H1 (cell line): Measurements from ENCODE around the gene WASF3. TPM values are rescaled to one million over a fixed set of nuclear protein-coding genes. Genes with fewer than 3 reads are reported as not detected.

Source experiments
- CTCF ChIA-PET: fragments of 300-600 bp; sonication (Branson Sonifier 250); formaldehyde crosslinking; loops from one replicate; lab custom pipeline; 2021; ENCODE audit not compliant: partially characterized antibody; lab: Charles Lee
- POLR2A ChIA-PET: fragments of 300-600 bp; sonication (Branson Sonifier 250); formaldehyde crosslinking; loops from one replicate; lab custom pipeline; 2021; ENCODE audit warnings: inconsistent platforms; ENCODE audit not compliant: partially characterized antibody; lab: Charles Lee
- DNase-seq, 2 experiments: peaks; one replicate each; pipeline versions ENCODE4 v3.0.0 to v3.0.0-alpha.2; 2010 to 2022; ENCODE audit warnings: low spot score in 2 of 2, low read depth in 1 of 2, mixed read lengths in 1 of 2
- FAIRE-seq: peaks from 2 replicates; lab custom pipeline; 2011; peaks lifted over from hg19 to GRCh38; lab: Jason Lieb, UNC
- H2AFZ ChIP-seq: 2 replicates; pipeline ENCODE4 v1.8.1; 2012; ENCODE audit warnings: low read length, inconsistent platforms
- H2AK5ac ChIP-seq: 2 replicates; pipeline ENCODE4 v1.6.1; 2013; ENCODE audit warnings: low read depth, low read length
- H2BK120ac ChIP-seq: replicated peaks from 2 replicates; pipeline ENCODE3; 2013; ENCODE audit warnings: low read depth, low read length, inconsistent platforms
- H2BK12ac ChIP-seq: 2 replicates; pipeline ENCODE4 v1.6.1; 2013; ENCODE audit warnings: low read depth, low read length
- H2BK15ac ChIP-seq: 2 replicates; pipeline ENCODE4 v1.6.1; 2013; ENCODE audit warnings: low read length
- H2BK20ac ChIP-seq: 2 replicates; pipeline ENCODE4 v1.6.1; 2013; ENCODE audit warnings: low read length
- H2BK5ac ChIP-seq: 2 replicates; pipeline ENCODE4 v1.6.1; 2013; ENCODE audit warnings: low read depth, low read length
- H3K14ac ChIP-seq: 2 replicates; pipeline ENCODE4 v1.6.1; 2013; ENCODE audit warnings: inconsistent platforms; ENCODE audit not compliant: insufficient read length
- H3K18ac ChIP-seq: 2 replicates; pipeline ENCODE4 v1.6.1; 2013; ENCODE audit warnings: low read length; ENCODE audit errors: extremely low read depth
- H3K23ac ChIP-seq: 2 replicates; pipeline ENCODE4 v1.6.1; 2013; ENCODE audit warnings: inconsistent platforms; ENCODE audit not compliant: insufficient read length
- H3K23me2 ChIP-seq: 2 replicates; pipeline ENCODE4 v1.6.1; 2013; ENCODE audit warnings: low read depth, low read length
- H3K27ac ChIP-seq: 2 replicates; pipeline ENCODE4 v1.6.1; 2011; ENCODE audit warnings: low read depth, low read length, inconsistent platforms
- H3K27me3 ChIP-seq, 4 experiments: replicated peaks in 1 of 4; 1 replicate in 1 of 4; 2 replicates in 3 of 4; pipeline versions ENCODE4 v1.6.1 to v1.8.1; 2011 to 2013; ENCODE audit warnings: low read length in 3 of 4, mild to moderate bottlenecking in 3 of 4, inconsistent platforms in 2 of 4, mixed read lengths in 2 of 4, moderate library complexity in 1 of 4; ENCODE audit not compliant: control insufficient read depth in 3 of 4, insufficient read depth in 3 of 4; ENCODE audit errors: extremely low read depth in 1 of 4
- H3K36me3 ChIP-seq, 4 experiments: 2 replicates each; pipeline versions ENCODE4 v1.6.1 to v1.8.1; 2011 to 2013; ENCODE audit warnings: mild to moderate bottlenecking in 4 of 4, low read length in 3 of 4, moderate library complexity in 2 of 4, control low read depth in 1 of 4, inconsistent platforms in 1 of 4; ENCODE audit not compliant: insufficient read depth in 4 of 4, control insufficient read depth in 2 of 4
- H3K4ac ChIP-seq: replicated peaks from 2 replicates; pipeline ENCODE3; 2013; ENCODE audit warnings: low read length, low read depth, mixed read lengths, inconsistent platforms; ENCODE audit not compliant: insufficient read length
- H3K4me1 ChIP-seq, 4 experiments: replicated peaks in 1 of 4; 1 replicate in 1 of 4; 2 replicates in 3 of 4; pipeline versions ENCODE4 v1.6.1 to v1.8.1; 2011 to 2013; ENCODE audit warnings: low read length in 3 of 4, inconsistent platforms in 2 of 4, mixed read lengths in 1 of 4; ENCODE audit not compliant: insufficient read depth in 4 of 4, control insufficient read depth in 3 of 4
- H3K4me2 ChIP-seq, 2 experiments: 2 replicates each; pipeline versions ENCODE4 v1.6.1 to v1.8.1; 2011 to 2013; ENCODE audit warnings: low read depth in 2 of 2, low read length in 2 of 2, control low read depth in 1 of 2, inconsistent platforms in 1 of 2, mild to moderate bottlenecking in 1 of 2; ENCODE audit not compliant: insufficient read depth in 1 of 2
- H3K4me3 ChIP-seq, 4 experiments: fragments of 200-600, 300-600 bp in 1 of 4; sonication (generic), shearing (Covaris generic), sonication (Bioruptor Twin) in 1 of 4; 2 replicates each; pipeline versions ENCODE4 v1.5.1 to v1.8.1; 2011 to 2016; ENCODE audit warnings: low read length in 4 of 4, low read depth in 3 of 4, control low read depth in 2 of 4, inconsistent platforms in 2 of 4, mild to moderate bottlenecking in 2 of 4, mixed read lengths in 1 of 4, moderate library complexity in 1 of 4; ENCODE audit not compliant: insufficient read depth in 2 of 4; ENCODE audit errors: extremely low read depth in 1 of 4
- H3K56ac ChIP-seq: replicated peaks from 2 replicates; pipeline ENCODE3; 2013; ENCODE audit warnings: low read depth, mild to moderate bottlenecking, mixed read lengths, low read length, inconsistent platforms; ENCODE audit not compliant: insufficient read length
- H3K79me1 ChIP-seq: 2 replicates; pipeline ENCODE4 v1.6.1; 2013; ENCODE audit warnings: low read depth, low read length, control low read depth
- H3K79me2 ChIP-seq, 2 experiments: 2 replicates each; pipeline versions ENCODE4 v1.6.1 to v1.8.1; 2012 to 2013; ENCODE audit warnings: low read length in 2 of 2, mild to moderate bottlenecking in 2 of 2, inconsistent platforms in 1 of 2; ENCODE audit not compliant: insufficient read depth in 2 of 2, control insufficient read depth in 1 of 2
- H3K9ac ChIP-seq, 4 experiments: replicated peaks in 1 of 4; 1 replicate in 1 of 4; 2 replicates in 3 of 4; pipeline versions ENCODE4 v1.6.1 to v1.8.1; 2011 to 2013; ENCODE audit warnings: low read depth in 3 of 4, low read length in 3 of 4, control low read depth in 2 of 4, mild to moderate bottlenecking in 2 of 4, moderate library complexity in 2 of 4, inconsistent platforms in 1 of 4; ENCODE audit errors: extremely low read depth in 1 of 4
- H3K9me3 ChIP-seq, 2 experiments: 2 replicates each; pipeline versions ENCODE4 v1.6.1 to v1.8.1; 2012 to 2013; ENCODE audit warnings: mild to moderate bottlenecking in 2 of 2, moderate library complexity in 2 of 2, control low read depth in 1 of 2, inconsistent platforms in 1 of 2, low read depth in 1 of 2, low read length in 1 of 2, mixed read lengths in 1 of 2; ENCODE audit not compliant: insufficient read depth in 2 of 2
- H4K20me1 ChIP-seq, 2 experiments: replicated peaks in 1 of 2; 2 replicates each; pipeline versions ENCODE3 to v1.8.1; 2011 to 2013; ENCODE audit warnings: inconsistent platforms in 2 of 2, low read length in 2 of 2, mild to moderate bottlenecking in 1 of 2; ENCODE audit not compliant: insufficient read depth in 2 of 2, control insufficient read depth in 1 of 2
- H4K5ac ChIP-seq: 2 replicates; pipeline ENCODE4 v1.6.1; 2013; ENCODE audit warnings: low read length, low read depth, mixed read lengths, inconsistent platforms; ENCODE audit not compliant: insufficient read length
- H4K8ac ChIP-seq: 2 replicates; pipeline ENCODE4 v1.8.0; 2013; ENCODE audit warnings: mild to moderate bottlenecking, moderate library complexity, low read length, inconsistent platforms; ENCODE audit not compliant: insufficient read depth; ENCODE audit errors: extremely low read depth
- H4K91ac ChIP-seq: replicated peaks from 2 replicates; pipeline ENCODE3; 2013; ENCODE audit warnings: low read length, mixed read lengths, inconsistent platforms; ENCODE audit not compliant: insufficient read length
- BRCA1 ChIP-seq: IDR thresholded peaks from 2 replicates; pipeline ENCODE4 v1.6.1; 2012; ENCODE audit warnings: low read depth, low read length, improper control_type of control experiment
- CBX5 ChIP-seq: fragments of 300-800, 300-1000 bp; sonication (generic); IDR thresholded peaks from 2 replicates; pipeline ENCODE4 v1.7.1; 2016; ENCODE audit warnings: antibody characterized with exemption, low read length, low read depth
- CBX8 ChIP-seq: fragments of 300-800, 300-1000 bp; sonication (generic); IDR thresholded peaks from 2 replicates; pipeline ENCODE4 v1.7.1; 2016; ENCODE audit warnings: low read depth, low read length, borderline replicate concordance
- CREB1 ChIP-seq: IDR thresholded peaks from 2 replicates; pipeline ENCODE4 v1.6.1; 2012; ENCODE audit warnings: inconsistent platforms
- GABPA ChIP-seq: IDR thresholded peaks from 2 replicates; pipeline ENCODE4 v1.6.1; 2011; ENCODE audit warnings: mild to moderate bottlenecking, low read length, moderate library complexity, borderline replicate concordance; ENCODE audit not compliant: insufficient read depth
- JUN ChIP-seq: IDR thresholded peaks from 2 replicates; pipeline ENCODE4 v1.6.1; 2011; ENCODE audit warnings: low read depth, mild to moderate bottlenecking, improper control_type of control experiment, low read length
- KDM5A ChIP-seq: fragments of 200-600 bp; IDR thresholded peaks from 2 replicates; pipeline ENCODE4 v1.7.1; 2012; ENCODE audit warnings: mild to moderate bottlenecking, low read length, inconsistent platforms, mixed read lengths
- MAX ChIP-seq: IDR thresholded peaks from 2 replicates; pipeline ENCODE4 v1.6.1; 2012; ENCODE audit warnings: inconsistent platforms
- NANOG ChIP-seq: IDR thresholded peaks from 2 replicates; pipeline ENCODE4 v1.6.1; 2011; ENCODE audit warnings: low read length, low read depth, mild to moderate bottlenecking, inconsistent platforms; ENCODE audit not compliant: insufficient read depth, poor library complexity, severe bottlenecking
- PHF8 ChIP-seq: fragments of 200-600 bp; sonication (generic); conservative IDR thresholded peaks from 2 replicates; pipeline ENCODE4 v1.7.1; 2012; ENCODE audit warnings: low read depth, mild to moderate bottlenecking, inconsistent platforms, low read length, moderate library complexity
- SIN3A ChIP-seq, 2 experiments: IDR thresholded peaks in 1 of 2; conservative IDR thresholded peaks in 1 of 2; 2 replicates each; pipeline ENCODE4 v1.6.1; 2011 to 2012; ENCODE audit warnings: low read length in 2 of 2, improper control_type of control experiment in 1 of 2, low read depth in 1 of 2, mild to moderate bottlenecking in 1 of 2
- SIX5 ChIP-seq: IDR thresholded peaks from 2 replicates; pipeline ENCODE4 v1.6.1; 2011; ENCODE audit warnings: mild to moderate bottlenecking, low read depth, low read length
- TEAD4 ChIP-seq: IDR thresholded peaks from 2 replicates; pipeline ENCODE4 v1.6.1; 2012; ENCODE audit warnings: low read depth, low read length, inconsistent platforms, mixed read lengths
- WGBS, 2 experiments: shearing (Covaris generic) in 1 of 2; methylation state at CpG; one replicate each; pipeline versions ENCODE4 v1.1.6 to v1.1.7; 2013 to 2015; ENCODE audit warnings: low lambda C conversion rate in 2 of 2, mixed read lengths in 2 of 2, inconsistent platforms in 1 of 2, low coverage in 1 of 2, missing lambda C conversion rate in 1 of 2; ENCODE audit not compliant: insufficient replicate concordance in 2 of 2, insufficient coverage in 1 of 2, insufficient read length in 1 of 2; ENCODE audit errors: extremely low coverage in 1 of 2, missing lambda C conversion rate in 1 of 2; 5-methylcytosine and 5-hydroxymethylcytosine counted together
- polyA plus RNA-seq, 7 experiments: library from polyadenylated mRNA; depleted of rRNA in 3 of 7; stranded (reverse) in 5 of 7; unstranded in 2 of 7; fragments of >200 nt in 5 of 7; fragments of 200-250 nt in 2 of 7; gene quantifications; 1 replicate in 5 of 7; 2 replicates in 1 of 7; 4 replicates in 1 of 7; pipeline versions ENCODE4 v1.2.1 to v1.2.3, GENCODE V29; 2011 to 2013; ENCODE audit warnings: missing spikeins in 2 of 7, mixed read lengths in 2 of 7
- total RNA-seq: library from RNA; stranded (reverse); fragmentation: NEBNext Ultra II Directional; extraction: Animal tissue kit (Norgen Biotek cat#: 25700); gene quantifications from 2 replicates; pipeline ENCODE4 v1.2.1, GENCODE V29; 2021
- TF ChIP-seq, protein P1 (sequence below): IDR thresholded peaks from 2 replicates; pipeline ENCODE4 v1.6.1; 2012; ENCODE audit warnings: inconsistent platforms

The WASF3 gene
- total and polyA plus RNA-seq, 2 of the 8 experiments (the other 6 are each of a cell fraction or from before 2014, with no cell fraction given) = 18.7 to 39.8 TPM

DNA sequence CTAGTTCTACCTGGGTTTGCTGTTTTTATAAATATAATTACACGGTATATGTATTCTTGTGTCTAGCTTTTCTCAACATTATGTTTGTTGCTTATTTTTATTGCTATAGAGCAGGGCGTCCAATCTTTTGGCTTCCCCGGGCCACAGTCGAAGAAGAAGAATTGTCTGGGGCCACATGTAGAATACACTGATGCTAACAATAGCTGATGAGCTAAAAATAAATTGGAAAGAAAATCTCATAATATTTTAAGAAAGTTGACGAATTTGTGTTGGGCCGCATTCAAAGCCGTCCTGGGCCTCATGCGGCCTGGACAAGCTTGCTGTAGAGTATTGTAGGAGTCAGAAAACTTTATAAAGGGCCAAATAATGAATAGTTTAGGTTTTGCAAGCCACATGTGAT, 169.2 kb downstream of the WASF3 start:
- H3K9ac ChIP-seq = no peak overlapping the region
- CTCF ChIA-PET = interaction anchor here (1.9 kb wide), 1 partner anchor 16 kb away, joined by 5 read pairs; no protein-coding TSS in a partner anchor
- no peak overlapping the region for H2AFZ ChIP-seq
- FAIRE-seq (no peak), DNase-seq (no peak)
- H3K79me2 ChIP-seq = no peaks in the 10 kb centered on the region
- H2BK20ac ChIP-seq = no peak overlapping the region
- H2BK5ac ChIP-seq = no peak overlapping the region
- no peak overlapping the region for H3K18ac ChIP-seq
- H3K36me3 ChIP-seq = no peaks in the 10 kb centered on the region; a peak in 1 of 8 replicates
- no peaks in the 10 kb centered on the region for H3K4me1 ChIP-seq
- no peak overlapping the region for H2BK12ac ChIP-seq
- POLR2A ChIA-PET = no interaction called here
- peaks cover 0 to 6% of the 10 kb centered on the region in 2 experiments; a peak in 1 of 4 replicates for H3K9me3 ChIP-seq
- H4K20me1 ChIP-seq = no peaks in the 10 kb centered on the region
- no peak overlapping the region for H3K27ac ChIP-seq
- H3K23me2 ChIP-seq = no peaks in the 10 kb centered on the region
- WGBS, 2 experiments = 91% methylated on average over 8 of the region's 8 CpGs; no CpG with 5 or more reads in 1 of the 2 experiments
- no peak overlapping the region for H3K56ac ChIP-seq
- TF ChIP-seq CBX5 (no peak), NANOG (no peak), JUN (no peak), CBX8 (no peak), SIN3A (conservative IDR thresholded peaks at IDR 0.05 in 1 of 2, IDR thresholded peaks at IDR 0.05 in 1 of 2; ENCODE audit: low read depth in 1 of 2, low read length in 2 of 2) (no peak), BRCA1 (no peak), PHF8 (no peak), KDM5A (no peak), GABPA (no peak), TEAD4 (no peak), CREB1 (no peak), MAX (no peak), SIX5 (no peak)
- TF ChIP-seq, protein P1, sequence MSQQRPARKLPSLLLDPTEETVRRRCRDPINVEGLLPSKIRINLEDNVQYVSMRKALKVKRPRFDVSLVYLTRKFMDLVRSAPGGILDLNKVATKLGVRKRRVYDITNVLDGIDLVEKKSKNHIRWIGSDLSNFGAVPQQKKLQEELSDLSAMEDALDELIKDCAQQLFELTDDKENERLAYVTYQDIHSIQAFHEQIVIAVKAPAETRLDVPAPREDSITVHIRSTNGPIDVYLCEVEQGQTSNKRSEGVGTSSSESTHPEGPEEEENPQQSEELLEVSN = no peak
- TF ChIP-seq, all 59 proteins: peak for 0
- no peak overlapping the region for H3K14ac ChIP-seq
- H4K8ac ChIP-seq = no peak overlapping the region
- no peak overlapping the region for H4K91ac ChIP-seq
- no peak overlapping the region for H3K4ac ChIP-seq
- no peak overlapping the region for H3K23ac ChIP-seq
- no peak overlapping the region for H2AK5ac ChIP-seq
- H4K5ac ChIP-seq = no peak overlapping the region
- H3K79me1 ChIP-seq = no peaks in the 10 kb centered on the region
- no peaks in the 10 kb centered on the region for H3K27me3 ChIP-seq
- no peak overlapping the region for H2BK15ac ChIP-seq
- H2BK120ac ChIP-seq = no peak overlapping the region
- H3K4me3 ChIP-seq = no peak overlapping the region
- H3K4me2 ChIP-seq = no peak overlapping the region
